IPS-NIHi7 (cell line): ENCODE measurements around the gene FERMT2.

ENCODE experiments used
- DNase-seq: peaks from one replicate; pipeline ENCODE4 v3.0.0; 2012; ENCODE audit warnings: mixed read lengths; ENCODE audit errors: extremely low spot score

Gene FERMT2

DNA sequence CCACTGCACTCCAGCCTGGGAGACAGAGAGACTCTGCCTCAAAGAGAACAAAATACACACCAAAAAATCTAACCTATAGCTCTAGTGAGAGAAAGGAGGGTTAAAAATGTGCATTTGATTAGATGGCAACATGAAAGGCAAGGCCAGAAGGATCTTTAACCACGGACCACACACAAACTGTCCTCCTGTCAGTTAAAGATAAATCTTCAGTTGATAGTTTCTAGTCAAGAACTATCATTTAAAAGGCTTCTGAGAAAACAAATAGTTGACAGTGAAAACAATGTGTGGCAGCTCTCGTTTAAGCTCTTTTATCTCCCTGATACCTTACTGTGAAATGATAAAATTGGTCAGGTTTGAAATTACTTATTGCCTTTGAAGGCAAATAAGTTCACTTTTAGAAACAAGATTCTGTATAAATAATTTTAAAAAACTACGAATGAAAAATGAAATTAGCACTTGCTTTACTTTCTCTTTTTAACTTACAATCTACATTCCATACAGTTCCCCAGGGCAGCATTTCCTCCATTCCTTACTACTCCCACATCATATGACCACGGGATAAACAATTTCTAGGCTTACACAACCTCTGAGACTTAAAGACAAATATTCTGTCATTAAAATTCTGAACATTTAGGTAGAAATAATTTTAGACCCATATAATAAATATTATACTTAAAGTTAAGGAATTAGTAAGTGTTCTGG lies 88.1 kb downstream of the FERMT2 start:
- DNase-seq: no peak

DNA sequence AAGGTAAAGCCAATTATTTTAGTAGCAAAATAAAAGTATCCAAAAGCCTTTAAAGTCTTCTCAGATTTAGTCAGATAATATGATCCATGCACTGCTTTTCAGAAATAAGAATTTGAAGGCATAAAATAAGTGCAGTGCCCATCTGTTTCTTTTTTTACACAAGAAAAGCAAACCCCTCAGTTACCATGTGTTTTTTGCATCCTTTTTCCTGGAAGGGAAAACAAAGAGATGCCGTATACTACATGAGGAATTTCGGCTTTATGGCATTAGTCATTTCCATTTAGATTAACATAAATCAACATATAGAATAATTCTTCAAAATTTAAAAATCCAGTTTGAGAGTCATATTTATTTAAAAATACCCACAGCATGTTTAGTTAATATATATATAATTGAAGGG lies 89.4 kb downstream of the FERMT2 start:
- no peak for DNase-seq

DNA sequence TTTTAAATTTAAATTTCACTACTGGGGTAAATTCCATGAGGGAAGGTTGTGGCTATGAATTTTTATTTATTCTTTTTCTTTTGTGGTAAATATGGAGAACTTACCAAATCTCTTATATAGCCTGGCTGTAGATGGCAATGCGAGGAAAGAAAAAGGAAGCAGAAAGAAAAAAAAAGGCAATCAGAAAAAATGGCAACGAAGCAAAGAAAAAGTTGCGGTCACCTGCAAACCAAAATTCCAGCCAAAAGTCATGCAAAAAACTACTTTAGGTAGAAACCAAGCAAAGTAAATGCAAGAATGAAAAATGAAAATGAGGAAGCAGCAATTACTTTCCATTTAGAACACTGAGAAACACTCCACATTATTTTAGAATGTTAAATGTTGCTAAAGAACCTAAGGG lies 89.9 kb downstream of the FERMT2 start:
- no peak for DNase-seq

DNA sequence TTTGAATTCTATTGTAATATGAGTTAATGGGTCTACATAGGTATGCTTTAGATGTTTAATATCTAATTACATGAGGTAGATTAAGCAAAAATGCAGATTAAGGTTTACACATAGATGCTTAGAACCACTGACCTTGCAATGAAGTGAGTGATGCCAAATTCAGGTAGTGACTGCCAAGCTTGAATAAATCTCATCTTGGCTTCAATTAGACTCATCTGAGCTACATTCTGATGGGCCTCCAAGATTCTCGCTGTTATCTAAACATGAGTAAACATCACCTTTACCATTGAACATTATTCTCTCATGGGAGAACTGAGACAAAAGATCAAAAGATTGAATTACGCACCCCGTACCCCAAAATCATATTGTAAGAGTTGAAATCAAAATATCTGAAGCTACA lies 90.6 kb downstream of the FERMT2 start:
- no peak for DNase-seq

DNA sequence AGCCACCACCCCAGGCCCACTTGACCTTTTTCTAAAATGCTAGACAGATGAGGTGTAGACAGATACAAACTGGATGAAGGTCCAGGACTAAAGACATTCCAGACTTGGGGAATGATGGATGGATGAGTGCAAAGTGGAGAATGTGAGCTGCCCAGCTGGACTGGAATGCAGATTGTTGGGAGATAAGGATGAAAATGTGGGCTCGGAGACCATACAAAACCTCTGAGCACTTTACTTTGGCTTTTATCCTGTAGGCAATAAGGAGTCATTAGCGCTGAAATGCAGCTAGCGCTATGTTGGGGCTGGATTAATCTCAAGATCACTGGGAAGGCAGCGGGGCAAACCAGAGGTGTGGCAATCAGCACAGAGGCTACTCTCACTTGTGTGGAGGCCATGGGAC lies 94.7 kb downstream of the FERMT2 start:
- no peak for DNase-seq

DNA sequence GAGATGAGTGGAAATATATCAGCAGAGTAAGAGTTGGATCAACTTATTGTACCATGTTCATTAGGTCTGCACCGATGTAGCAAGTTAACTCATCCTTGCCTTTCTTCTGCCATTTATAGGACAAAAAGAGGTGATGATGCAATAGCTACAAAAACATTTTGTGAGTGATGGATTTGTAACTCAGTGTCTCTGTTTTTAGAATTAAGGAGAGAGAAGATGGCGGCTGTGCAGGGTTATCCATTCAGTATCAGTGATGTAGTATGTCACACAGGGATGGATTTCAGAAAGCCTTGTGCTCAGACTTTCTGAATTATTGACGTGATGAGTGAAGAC lies 97.4 kb downstream of the FERMT2 start:
- DNase-seq: no peak

DNA sequence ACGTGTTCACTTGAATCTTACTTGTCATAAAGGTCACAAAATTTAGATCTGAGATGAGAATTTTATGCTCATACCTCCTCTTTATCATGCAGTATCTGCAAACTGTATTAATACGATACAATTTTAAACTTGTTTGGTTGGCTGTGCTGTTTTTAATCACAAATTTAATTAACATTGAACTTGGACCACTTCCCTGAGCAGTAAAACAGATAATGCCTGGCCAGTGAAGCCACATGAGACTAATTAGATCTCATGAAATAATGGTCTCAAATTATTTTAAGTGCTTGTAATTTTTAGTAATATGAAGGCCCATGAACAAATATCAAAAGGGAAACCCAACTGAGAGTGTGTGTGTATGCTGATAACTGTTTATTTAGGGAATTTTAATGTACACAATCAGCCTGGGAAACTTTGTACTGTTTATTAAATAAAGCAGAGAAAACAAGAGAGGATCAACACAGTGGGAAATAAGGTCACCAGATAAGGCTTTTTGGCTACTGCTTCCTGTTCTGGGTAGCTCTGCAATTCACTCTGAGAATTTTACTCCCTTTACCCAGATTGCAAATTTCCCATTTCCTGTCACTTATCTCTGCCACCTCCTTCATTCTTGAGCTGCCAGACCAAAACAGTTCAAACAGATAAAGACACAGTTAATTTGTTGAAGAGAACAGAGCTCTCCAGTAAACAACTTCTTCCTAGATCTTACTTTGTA lies 97.9 kb downstream of the FERMT2 start:
- peak; percentile 23 for DNase-seq

DNA sequence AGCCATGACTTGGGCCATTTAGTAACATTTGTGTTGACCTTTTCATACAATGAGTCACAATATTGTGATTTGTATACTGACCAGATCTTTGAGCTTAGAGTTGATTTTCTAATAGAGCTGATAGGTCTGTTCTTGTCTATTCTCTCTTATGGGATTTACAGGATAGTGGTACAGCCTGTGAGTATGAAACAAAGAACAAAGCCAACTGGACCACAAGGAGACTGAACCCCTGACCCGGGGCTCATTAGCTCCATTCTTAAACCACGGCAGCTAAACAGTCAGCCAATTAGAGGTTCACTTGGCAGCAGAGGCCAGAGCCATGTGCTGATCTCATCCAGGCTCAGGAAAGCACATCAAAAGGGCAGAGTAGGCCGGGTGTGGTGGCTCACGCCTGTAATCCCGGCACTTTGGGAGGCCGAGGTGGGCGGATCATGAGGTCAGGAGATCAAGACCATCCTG lies 100.4 kb downstream of the FERMT2 start:
- DNase-seq: no peak

DNA sequence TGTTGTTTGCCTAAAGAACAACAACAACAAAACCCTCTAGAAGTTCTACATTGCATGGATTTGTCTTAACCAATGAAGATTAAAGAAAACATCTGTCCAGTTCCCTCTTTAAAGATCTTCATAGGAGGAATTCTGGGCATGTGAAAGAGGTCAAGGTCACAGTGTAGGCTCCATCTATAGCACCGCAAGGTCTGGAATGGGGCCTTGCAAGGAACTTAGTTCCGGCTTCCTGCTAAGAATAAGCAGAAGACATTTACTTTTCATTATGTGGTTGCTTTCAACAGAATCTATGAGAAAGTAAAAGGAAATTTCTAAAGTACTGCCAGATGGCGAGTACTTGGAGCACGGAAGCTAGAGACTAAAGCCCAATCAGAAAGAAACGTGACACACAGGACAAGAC lies 102.2 kb downstream of the FERMT2 start:
- DNase-seq: no peak

DNA sequence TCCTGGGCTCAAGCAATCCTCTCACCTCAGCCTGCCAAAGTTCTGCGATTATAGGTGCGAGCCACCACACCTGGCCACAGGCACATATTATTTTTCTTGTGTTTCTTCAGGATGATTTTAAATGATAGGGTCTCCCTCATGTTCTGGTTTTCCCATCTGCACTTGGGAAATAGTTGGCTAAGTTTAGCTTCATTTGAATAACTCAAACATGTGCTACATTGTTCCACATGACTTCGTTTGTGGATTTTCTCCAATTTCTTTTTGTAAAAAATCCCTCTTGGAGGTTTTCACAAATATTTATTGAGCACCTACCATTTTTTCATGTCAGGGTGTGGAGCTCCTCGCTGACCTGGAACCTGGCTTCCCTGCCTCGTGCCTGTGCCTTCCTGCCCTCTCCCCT lies 104.3 kb downstream of the FERMT2 start:
- DNase-seq: no peak

DNA sequence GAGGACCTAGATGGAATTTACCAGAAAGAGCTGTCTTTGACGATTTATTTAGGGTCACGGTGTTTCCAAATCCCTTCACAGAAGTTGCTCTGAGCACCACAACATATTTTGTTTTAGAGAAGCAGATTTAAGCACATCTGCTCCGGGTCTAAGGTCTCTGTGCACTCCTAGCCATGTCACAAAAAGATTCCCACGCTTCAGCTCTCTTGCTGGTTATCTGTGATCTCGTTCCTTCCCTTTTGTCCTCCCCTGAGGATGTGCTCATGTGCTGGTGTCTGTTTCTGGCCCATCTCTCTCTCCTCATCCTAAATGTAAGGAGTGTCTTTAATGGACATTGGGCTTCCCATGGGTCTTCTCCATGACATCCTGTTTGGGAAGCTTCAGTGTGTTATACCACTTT lies 105.8 kb downstream of the FERMT2 start:
- no peak for DNase-seq

DNA sequence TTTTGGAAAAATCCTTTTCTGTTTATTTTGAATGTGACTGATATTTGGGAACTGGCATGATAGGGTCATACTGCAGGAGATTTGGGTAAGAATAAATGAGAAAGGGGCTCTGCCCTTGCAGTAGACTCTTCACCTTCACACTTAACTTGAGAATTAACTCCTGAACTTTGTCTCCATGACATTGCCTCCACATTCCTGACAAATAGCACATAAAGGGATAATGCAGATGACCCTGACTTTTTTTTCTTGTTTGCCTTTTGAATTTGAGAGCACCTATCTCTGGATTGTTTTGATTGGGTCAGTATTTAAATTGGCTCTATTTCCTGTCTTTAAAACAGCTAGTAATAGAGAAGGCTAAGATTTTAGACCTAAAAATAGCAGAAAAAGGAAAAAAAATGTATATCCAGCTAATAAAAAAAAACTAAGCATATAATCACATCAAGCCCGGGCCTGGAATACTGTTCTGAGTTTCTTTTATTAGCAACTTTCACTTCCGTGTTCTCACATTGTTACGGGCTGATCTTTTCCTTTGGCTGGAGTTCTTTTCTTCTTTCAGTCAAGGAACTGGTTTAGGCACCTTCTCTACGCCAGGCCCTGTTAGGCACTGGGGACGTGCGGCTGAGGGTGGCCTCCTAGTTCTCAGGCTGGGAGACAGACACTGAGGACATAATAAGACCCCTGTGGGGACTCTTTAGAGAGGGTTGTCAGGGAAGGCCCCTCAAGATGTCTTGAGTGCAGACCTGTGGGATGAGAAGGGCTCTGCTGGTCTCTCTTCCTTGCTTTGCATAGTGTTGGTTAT lies 106.4 kb downstream of the FERMT2 start:
- DNase-seq: no peak

DNA sequence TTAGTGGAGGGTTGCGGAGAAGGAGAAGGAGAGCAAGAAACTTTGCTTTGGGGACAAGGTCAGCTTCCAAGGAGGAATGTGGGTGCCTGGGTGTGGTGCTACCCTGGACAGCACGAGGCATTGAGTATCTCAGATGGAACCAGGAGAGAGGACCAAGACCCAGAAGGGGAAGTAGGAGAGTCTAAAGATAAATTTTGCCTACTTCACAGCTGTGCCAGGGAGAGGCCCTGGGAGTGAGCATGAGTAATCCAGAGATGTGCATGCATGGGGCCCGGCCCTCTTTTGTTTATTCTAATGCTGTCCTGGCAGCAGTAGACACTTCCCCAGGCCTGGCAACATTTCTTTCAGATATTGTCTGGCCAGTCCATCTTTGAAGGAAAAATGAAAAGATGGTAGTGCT lies 110.0 kb downstream of the FERMT2 start:
- no peak for DNase-seq

DNA sequence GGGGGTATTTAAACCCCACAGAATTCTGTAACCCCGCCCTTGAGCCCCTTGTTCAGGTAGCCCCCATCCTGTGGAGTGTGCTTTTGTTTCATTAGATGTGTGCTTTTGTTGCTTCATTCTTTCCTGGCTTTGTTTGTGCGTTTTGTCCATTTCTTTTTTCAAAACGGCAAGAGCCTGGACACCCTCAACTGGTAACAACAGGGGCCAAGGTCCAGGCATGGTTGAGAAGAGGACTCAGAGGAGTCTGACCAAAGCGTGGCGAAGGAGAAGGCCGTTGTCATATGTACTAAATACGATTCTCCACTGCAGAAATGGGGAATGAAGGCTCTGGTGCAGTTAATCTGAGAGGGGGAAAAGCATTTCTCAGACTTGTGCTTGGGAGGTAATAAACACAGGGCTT lies 113.4 kb downstream of the FERMT2 start:
- no peak for DNase-seq

DNA sequence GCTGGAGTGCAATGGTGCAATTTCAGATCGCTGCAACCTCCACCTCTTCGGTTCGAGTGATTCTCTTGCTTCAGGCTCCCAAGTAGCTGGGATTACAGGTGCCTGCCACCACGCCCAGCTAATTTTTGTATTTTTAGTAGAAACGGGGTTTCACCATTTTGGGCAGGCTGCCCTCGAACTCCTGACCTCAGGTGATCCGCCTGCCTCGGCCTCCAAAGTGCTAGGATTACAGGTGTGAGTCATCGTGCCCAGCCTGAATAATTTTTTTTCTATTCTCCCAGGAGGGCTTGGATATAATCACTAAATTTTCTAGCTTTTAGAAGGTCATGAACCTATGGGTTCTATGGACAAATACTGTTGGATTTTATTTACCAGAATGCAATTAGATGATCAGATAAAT lies 114.8 kb downstream of the FERMT2 start:
- no peak for DNase-seq

DNA sequence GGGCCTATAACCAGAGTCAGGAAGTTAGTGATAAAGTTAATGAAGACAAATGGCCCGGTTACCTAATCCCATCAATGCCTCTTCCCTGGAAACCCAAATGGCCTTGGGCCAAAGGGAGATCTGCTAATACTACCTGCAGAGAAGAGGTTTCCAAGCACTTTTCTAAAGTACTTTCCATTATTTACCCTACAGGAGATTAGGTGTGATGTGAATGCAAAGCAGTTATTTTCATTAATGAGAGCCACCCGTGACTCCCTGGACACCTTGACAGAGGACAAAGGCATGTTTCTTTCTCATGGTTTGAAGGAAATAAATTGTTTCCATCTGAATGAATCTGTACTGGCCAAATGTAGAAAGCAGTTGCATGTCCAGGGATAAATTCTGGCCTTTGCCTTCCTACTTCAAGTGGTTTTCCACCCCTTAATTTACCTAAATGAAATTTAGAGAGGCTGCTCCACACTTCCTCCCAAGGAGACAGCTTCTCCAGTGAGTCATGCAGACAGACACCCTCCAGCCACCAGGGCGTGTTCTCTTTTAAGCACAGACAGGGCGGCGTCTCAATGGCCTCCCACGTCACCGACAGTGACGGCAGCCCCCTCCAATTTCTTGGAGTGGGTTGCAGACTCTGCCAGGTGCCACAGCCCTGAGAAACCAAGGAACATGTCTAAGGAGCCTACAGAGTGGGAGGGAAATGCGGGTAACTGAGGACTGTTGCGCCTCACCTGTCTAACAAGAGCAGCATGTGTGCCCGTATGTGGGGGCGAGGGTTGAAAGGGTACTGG lies 115.5 kb downstream of the FERMT2 start:
- peak; percentile 55 for DNase-seq

DNA sequence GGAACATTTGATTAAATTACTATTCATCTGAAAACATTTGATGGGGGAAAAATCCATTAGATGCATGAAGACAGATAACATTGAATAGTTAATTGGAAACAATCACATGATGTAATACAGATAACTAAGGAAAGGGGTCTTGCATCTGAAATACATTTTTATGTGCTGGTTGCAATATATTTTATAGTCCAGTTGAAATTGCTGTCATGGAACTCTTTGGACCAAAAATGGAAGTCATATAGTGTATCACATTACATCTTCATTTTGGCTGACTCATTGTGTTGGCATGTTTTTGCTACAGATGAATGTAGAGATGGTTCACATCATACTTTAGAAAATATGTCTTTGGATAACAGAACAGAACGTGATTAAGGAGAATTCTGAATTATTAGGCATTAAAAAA lies 116.4 kb downstream of the FERMT2 start:
- DNase-seq: no peak

DNA sequence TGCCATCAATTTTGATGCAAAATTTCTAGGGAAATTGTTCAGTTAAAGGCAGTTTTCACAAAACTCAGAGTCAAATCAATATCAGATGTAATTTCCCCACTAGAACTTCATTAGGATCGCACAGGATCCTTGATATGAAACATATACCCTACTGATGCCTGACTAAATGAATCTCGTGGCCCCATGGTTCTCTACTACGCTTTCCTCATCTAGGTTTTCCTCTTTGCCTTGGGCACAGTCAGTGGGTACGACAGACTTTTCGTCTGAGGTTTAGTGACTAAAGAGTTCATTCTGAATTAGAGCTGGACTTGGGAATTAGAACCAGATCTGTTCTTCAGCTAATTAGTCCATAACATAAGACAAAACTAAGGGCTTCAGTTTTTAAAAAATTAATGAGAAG lies 117.0 kb downstream of the FERMT2 start:
- DNase-seq: no peak

DNA sequence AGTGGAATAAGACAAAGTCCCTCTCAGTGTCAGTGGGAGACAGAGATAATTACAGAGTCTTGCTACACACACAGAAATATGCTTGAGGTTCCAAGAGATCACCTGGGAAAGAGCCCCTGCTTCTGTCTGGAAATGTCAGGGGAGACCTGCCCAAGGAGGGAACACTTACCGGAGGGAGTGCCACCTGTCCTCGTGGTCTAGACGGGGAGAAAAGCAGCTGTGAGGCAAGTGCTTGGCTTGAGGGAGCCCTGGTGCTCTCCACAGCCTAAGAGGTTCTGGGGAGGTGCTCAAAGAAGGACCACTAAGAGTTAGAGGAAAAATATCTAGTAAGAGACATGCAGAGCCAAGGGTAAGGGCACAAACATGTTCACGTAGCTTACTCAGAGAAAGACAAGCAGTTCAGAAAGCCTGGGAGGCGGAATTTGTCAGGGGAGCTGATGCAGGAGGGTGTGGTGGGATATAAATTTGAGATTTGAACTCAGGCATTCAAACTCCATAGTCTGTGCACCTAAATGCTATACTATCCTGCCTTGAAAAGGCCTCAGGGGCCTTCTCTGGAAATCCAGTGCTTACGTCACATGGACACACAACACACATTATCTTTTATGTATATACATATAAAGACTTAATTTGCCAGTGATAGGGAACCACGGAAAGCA lies 121.2 kb downstream of the FERMT2 start:
- no peak for DNase-seq

DNA sequence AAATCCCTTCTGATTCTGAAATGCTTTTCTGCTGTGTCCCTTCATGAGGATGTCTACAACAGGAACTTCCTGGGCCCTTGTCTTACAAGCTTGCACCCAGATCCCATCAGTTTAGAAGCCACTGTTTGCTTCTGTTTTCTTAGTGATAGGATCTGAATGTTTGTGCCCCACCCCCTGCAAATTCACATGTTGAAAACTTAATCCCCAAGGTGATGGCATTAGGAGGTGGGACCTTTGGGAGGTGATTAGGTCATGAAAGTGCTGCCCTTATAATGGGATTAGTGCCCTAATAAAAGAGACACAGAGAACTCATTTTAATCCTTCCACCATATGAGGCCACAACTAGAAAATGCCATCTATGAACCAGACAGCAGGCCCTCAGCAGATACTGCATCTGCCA lies 123.4 kb downstream of the FERMT2 start:
- DNase-seq: no peak

DNA sequence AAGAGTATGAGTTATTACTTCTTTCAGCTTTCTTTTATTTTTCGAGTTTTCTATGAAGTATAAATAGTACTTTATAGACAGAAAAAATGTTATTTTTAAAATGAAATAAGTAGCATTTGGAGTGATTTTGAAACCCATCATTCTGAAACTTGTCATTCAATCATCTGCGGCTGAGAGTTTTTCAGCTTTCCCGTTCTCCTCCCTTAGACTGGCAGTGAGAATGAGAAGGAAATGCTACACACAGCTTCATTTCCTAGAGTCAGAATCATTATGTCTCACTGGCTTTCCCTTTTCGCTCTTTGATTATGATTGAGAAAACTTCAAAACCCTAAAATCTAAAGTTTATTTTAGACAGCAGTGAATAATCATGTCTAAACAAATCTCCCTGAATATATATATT lies 125.8 kb downstream of the FERMT2 start:
- no peak for DNase-seq

DNA sequence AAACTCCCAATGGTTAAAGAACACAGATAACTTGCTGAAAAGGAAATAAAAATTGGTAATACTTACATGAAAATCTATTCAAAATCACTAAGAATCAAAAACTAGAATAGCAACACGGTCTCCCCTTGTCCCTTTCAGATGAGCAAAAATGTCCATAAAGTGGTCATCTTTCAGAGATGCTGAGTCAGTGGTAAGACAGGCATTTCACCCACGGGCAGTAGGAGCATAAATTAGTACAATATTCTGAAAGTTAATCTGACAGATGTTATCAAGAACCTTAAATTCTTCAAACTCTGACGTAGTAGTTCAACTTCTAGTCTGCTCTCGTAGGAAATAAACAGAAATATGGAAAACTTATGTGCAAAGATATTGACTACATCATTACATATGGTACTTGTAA lies 126.4 kb downstream of the FERMT2 start:
- no peak for DNase-seq
